GM06990 (cell line): Measurements from ENCODE around the gene ADAM22.

Experiments used
- DNase-seq: peaks from one replicate; pipeline ENCODE4 v3.0.0-alpha.2; 2011; ENCODE audit not compliant: insufficient read length; ENCODE audit errors: extremely low read depth
- H3K27me3 ChIP-seq: replicated peaks from 2 replicates; pipeline ENCODE4 v1.6.0; 2011; ENCODE audit warnings: low read length; ENCODE audit not compliant: control insufficient read depth, insufficient read depth
- H3K36me3 ChIP-seq: 2 replicates; pipeline ENCODE4 v1.5.1; 2011; ENCODE audit warnings: low read length; ENCODE audit not compliant: control insufficient read depth, insufficient read depth
- H3K4me3 ChIP-seq: replicated peaks from 2 replicates; pipeline ENCODE4 v1.5.1; 2011; ENCODE audit warnings: low read depth, mild to moderate bottlenecking, control low read depth, low read length
- CTCF ChIP-seq: IDR thresholded peaks from 2 replicates; pipeline ENCODE4 v1.5.1; 2011; ENCODE audit warnings: low read length, control low read depth, mild to moderate bottlenecking, inconsistent platforms; ENCODE audit not compliant: insufficient read depth, poor library complexity, severe bottlenecking

The ADAM22 gene

GRCh38 chr7:88146616-88147015 lies 212.6 kb downstream of the ADAM22 start:
- no peak for DNase-seq
- H3K4me3 ChIP-seq, result no peak overlapping the region
- TF ChIP-seq CTCF, result no peak
- no peaks in the 10 kb centered on the region for H3K27me3 ChIP-seq
- H3K36me3 ChIP-seq, result no peaks in the 10 kb centered on the region; the same call in 1 of the 2 replicates

GRCh38 chr7:88147341-88147740 lies 213.3 kb downstream of the ADAM22 start:
- Histone ChIP-seq H3K36me3 (no peaks in the 10 kb centered on the region; the same call in 1 of the 2 replicates), H3K27me3 (no peaks in the 10 kb centered on the region), H3K4me3 (no peak overlapping the region)
- TF ChIP-seq CTCF, result no peak
- no peak for DNase-seq

- no peak for TF ChIP-seq CTCF
- DNase-seq, result no peak
- H3K4me3 ChIP-seq, result no peak overlapping the region
- H3K36me3 ChIP-seq, result no peaks in the 10 kb centered on the region; the same call in 1 of the 2 replicates
- H3K27me3 ChIP-seq, result no peaks in the 10 kb centered on the region
These were observed 213.9 kb downstream of the ADAM22 start for GRCh38 chr7:88147949-88148348.

- no peak for DNase-seq
- Histone ChIP-seq H3K4me3 (no peak overlapping the region), H3K27me3 (no peaks in the 10 kb centered on the region), H3K36me3 (no peaks in the 10 kb centered on the region; the same call in none of the 2 replicates)
- TF ChIP-seq CTCF, result no peak
These were observed 216.0 kb downstream of the ADAM22 start for GRCh38 chr7:88150033-88150432.

- no peak for TF ChIP-seq CTCF
- H3K36me3 ChIP-seq, result no peaks in the 10 kb centered on the region; the same call in none of the 2 replicates
These were observed 217.2 kb downstream of the ADAM22 start for GRCh38 chr7:88151119-88151790.

GRCh38 chr7:88153378-88153777 lies 219.3 kb downstream of the ADAM22 start:
- DNase-seq, result no peak
- no peak for TF ChIP-seq CTCF
- Histone ChIP-seq H3K36me3 (no peaks in the 10 kb centered on the region; the same call in none of the 2 replicates), H3K27me3 (no peaks in the 10 kb centered on the region), H3K4me3 (no peak overlapping the region)

More at GRCh38 chr7:88151119-88151790, 217.2 kb downstream of the ADAM22 start:
- no peaks in the 10 kb centered on the region for H3K27me3 ChIP-seq
- no peak overlapping the region for H3K4me3 ChIP-seq
- no peak for DNase-seq
